Ishikawa (cell line): Measurements from ENCODE around the gene CPM.

Experiments used
- CEBPB ChIP-seq: IDR thresholded peaks from 2 replicates; pipeline ENCODE4 v1.6.1; 2012
- CREB1 ChIP-seq: IDR thresholded peaks from 2 replicates; pipeline ENCODE4 v1.6.1; 2012; ENCODE audit warnings: low read depth
- EGR1 ChIP-seq: IDR thresholded peaks from 2 replicates; pipeline ENCODE4 v1.6.1; 2012
- EP300 ChIP-seq: IDR thresholded peaks from 2 replicates; pipeline ENCODE4 v1.6.1; 2012; ENCODE audit warnings: borderline replicate concordance
- NFIC ChIP-seq: IDR thresholded peaks from 2 replicates; pipeline ENCODE4 v1.6.1; 2012
- RAD21 ChIP-seq: IDR thresholded peaks from 2 replicates; pipeline ENCODE4 v1.6.1; 2012; ENCODE audit warnings: low read depth
- TAF1 ChIP-seq: IDR thresholded peaks from 2 replicates; pipeline ENCODE4 v1.6.1; 2012; ENCODE audit warnings: low read depth, mild to moderate bottlenecking
- TCF12 ChIP-seq: IDR thresholded peaks from 2 replicates; pipeline ENCODE4 v1.6.1; 2012; ENCODE audit warnings: low read depth
- TEAD4 ChIP-seq: IDR thresholded peaks from 2 replicates; pipeline ENCODE4 v1.6.1; 2012
- YY1 ChIP-seq: IDR thresholded peaks from 2 replicates; pipeline ENCODE4 v1.6.1; 2012; ENCODE audit warnings: low read depth
- ZBTB7A ChIP-seq: IDR thresholded peaks from 2 replicates; pipeline ENCODE4 v1.6.1; 2012; ENCODE audit warnings: low read depth
- TF ChIP-seq, protein P1 (sequence below): IDR thresholded peaks from 2 replicates; pipeline ENCODE4 v1.6.1; 2012; ENCODE audit warnings: low read depth, mild to moderate bottlenecking
- TF ChIP-seq, protein P2 (sequence below): IDR thresholded peaks from 2 replicates; pipeline ENCODE4 v1.6.1; 2012
- TF ChIP-seq, protein P3 (sequence below): IDR thresholded peaks from 2 replicates; pipeline ENCODE4 v1.6.1; 2012

DNA sequence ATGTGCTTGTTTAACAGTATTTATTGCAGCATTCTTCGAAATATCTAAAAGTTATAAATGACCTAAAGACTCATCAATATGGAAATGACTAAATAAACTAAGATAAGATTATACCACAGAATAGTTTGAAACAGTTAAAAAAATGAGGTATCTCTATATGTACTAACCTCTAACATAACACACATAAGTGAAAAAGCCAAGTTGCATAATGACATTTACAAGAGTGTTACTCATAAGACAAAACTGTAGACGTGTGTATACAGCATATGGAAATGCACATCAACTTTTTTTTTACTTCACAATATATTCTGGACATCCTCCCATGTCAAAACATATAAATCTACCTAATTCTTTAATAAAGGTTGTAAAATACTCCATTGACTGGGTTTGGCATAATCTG lies 22.8 kb downstream of the CPM start:
- TF ChIP-seq RAD21: no peak
- TF ChIP-seq, protein P1, sequence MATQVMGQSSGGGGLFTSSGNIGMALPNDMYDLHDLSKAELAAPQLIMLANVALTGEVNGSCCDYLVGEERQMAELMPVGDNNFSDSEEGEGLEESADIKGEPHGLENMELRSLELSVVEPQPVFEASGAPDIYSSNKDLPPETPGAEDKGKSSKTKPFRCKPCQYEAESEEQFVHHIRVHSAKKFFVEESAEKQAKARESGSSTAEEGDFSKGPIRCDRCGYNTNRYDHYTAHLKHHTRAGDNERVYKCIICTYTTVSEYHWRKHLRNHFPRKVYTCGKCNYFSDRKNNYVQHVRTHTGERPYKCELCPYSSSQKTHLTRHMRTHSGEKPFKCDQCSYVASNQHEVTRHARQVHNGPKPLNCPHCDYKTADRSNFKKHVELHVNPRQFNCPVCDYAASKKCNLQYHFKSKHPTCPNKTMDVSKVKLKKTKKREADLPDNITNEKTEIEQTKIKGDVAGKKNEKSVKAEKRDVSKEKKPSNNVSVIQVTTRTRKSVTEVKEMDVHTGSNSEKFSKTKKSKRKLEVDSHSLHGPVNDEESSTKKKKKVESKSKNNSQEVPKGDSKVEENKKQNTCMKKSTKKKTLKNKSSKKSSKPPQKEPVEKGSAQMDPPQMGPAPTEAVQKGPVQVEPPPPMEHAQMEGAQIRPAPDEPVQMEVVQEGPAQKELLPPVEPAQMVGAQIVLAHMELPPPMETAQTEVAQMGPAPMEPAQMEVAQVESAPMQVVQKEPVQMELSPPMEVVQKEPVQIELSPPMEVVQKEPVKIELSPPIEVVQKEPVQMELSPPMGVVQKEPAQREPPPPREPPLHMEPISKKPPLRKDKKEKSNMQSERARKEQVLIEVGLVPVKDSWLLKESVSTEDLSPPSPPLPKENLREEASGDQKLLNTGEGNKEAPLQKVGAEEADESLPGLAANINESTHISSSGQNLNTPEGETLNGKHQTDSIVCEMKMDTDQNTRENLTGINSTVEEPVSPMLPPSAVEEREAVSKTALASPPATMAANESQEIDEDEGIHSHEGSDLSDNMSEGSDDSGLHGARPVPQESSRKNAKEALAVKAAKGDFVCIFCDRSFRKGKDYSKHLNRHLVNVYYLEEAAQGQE: no peak
- TF ChIP-seq YY1: no peak
- no peak for TF ChIP-seq EP300
- TF ChIP-seq TAF1: no peak
- TF ChIP-seq CREB1: no peak
- TF ChIP-seq EGR1: no peak
- TF ChIP-seq CEBPB: no peak
- no peak for TF ChIP-seq ZBTB7A
- TF ChIP-seq TEAD4: no peak
- TF ChIP-seq, protein P2, sequence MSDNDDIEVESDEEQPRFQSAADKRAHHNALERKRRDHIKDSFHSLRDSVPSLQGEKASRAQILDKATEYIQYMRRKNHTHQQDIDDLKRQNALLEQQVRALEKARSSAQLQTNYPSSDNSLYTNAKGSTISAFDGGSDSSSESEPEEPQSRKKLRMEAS: no peak
- TF ChIP-seq, protein P3, sequence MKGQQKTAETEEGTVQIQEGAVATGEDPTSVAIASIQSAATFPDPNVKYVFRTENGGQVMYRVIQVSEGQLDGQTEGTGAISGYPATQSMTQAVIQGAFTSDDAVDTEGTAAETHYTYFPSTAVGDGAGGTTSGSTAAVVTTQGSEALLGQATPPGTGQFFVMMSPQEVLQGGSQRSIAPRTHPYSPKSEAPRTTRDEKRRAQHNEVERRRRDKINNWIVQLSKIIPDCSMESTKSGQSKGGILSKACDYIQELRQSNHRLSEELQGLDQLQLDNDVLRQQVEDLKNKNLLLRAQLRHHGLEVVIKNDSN: no peak
- no peak for TF ChIP-seq TCF12
- TF ChIP-seq NFIC: no peak
